Testis (tissue), 3 donors: ENCODE results near the gene FLT4. TPM values are rescaled to one million over a fixed set of nuclear protein-coding genes. Genes with fewer than 3 reads are reported as not detected.
"Not testable (repeated sequence)": the region's sequence is repeated elsewhere in the genome, so short reads cannot be mapped to it uniquely, and the experiment has no call there.

Experiments used
- DNase-seq: peaks from one replicate; pipeline ENCODE4 v3.0.0-alpha.2; 2019
- H3K27ac ChIP-seq, 2 donors: fragments of 200-600 bp; sonication (generic); one replicate each; pipeline ENCODE4 v1.5.1; 2019
- H3K27me3 ChIP-seq: fragments of 200-600 bp; sonication (generic); one replicate; pipeline ENCODE4 v1.5.1; 2019
- H3K36me3 ChIP-seq: fragments of 200-600 bp; sonication (generic); one replicate; pipeline ENCODE4 v1.5.1; 2017; ENCODE audit warnings: low read depth; ENCODE audit errors: missing control alignments
- H3K4me1 ChIP-seq: fragments of 200-600 bp; sonication (generic); one replicate; pipeline ENCODE4 v1.5.1; 2019
- H3K4me3 ChIP-seq, 2 donors: fragments of 200-600 bp; sonication (generic); one replicate each; pipeline ENCODE4 v1.5.1; 2017 to 2019
- H3K9me3 ChIP-seq: fragments of 200-600 bp; sonication (generic); one replicate; pipeline ENCODE4 v1.5.1; 2017
- CTCF ChIP-seq, 3 experiments: fragments of 450-650 bp in 2 of 3; fragments of 200-600 bp in 1 of 3; sonication (generic) in 1 of 3; IDR thresholded peaks; one replicate each; pipeline ENCODE4 v1.5.1; 2016 to 2019; ENCODE audit warnings: antibody characterized with exemption in 3 of 3, mild to moderate bottlenecking in 2 of 3, moderate library complexity in 1 of 3
- POLR2A ChIP-seq: fragments of 450-650 bp; IDR thresholded peaks from one replicate; pipeline ENCODE4 v1.6.1; 2017; ENCODE audit warnings: antibody characterized with exemption, mild to moderate bottlenecking, moderate library complexity
- WGBS, 2 donors: methylation state at CpG; one replicate each; pipeline ENCODE4 v1.1.5; 2018; 5-methylcytosine and 5-hydroxymethylcytosine counted together
- intact Hi-C: fragments of 100-400 bp; cut with DNase I; formaldehyde crosslinking; loops from one replicate; pipeline ENCODE4 v1.15.1; 2023; ENCODE audit warnings: low total_unique reads
- polyA plus RNA-seq: library from polyadenylated mRNA; stranded (reverse); fragments of 350-450 nt; fragmentation: Illumina TruSeq; extraction: RNeasy Lipid Tissue Mini Kit (QIAGEN cat#74804); gene quantifications from one replicate; pipeline ENCODE4 v1.2.3, GENCODE V29; 2014; ENCODE audit warnings: low read depth, low replicate concordance; ENCODE audit not compliant: insufficient read depth
- total RNA-seq, 2 donors: library from RNA; depleted of rRNA; stranded (reverse); fragments of >200 nt; gene quantifications; one replicate each; pipeline ENCODE4 v1.2.3, GENCODE V29; 2016

Gene FLT4
- total and polyA plus RNA-seq, 3 donors from 2014 or later = 11.9 to 24.2 (median 23.5) TPM

- no peak for DNase-seq
- Histone ChIP-seq H3K36me3 (no peaks in the 10 kb centered on the region), H3K27ac (no peak overlapping the region), H3K9me3 (no peaks in the 10 kb centered on the region), H3K4me3 (no peak overlapping the region), H3K27me3 (no peaks in the 10 kb centered on the region), H3K4me1 (no peaks in the 10 kb centered on the region)
- 86 to 89% methylated on average over 13 to 15 of the region's 15 CpGs for WGBS, 2 donors
- intact Hi-C loops = no loop called here
- TF ChIP-seq POLR2A (no peak), CTCF (IDR thresholded peaks at IDR 0.05) (no peak)
Measured at GRCh38 chr5:180684623-180685161, 35.3 kb upstream of the FLT4 start.

- Histone ChIP-seq H3K36me3 (no peaks in the 10 kb centered on the region), H3K27ac (no peak overlapping the region), H3K27me3 (no peaks in the 10 kb centered on the region), H3K9me3 (no peaks in the 10 kb centered on the region), H3K4me1 (no peaks in the 10 kb centered on the region), H3K4me3 (no peak overlapping the region)
- no peak for DNase-seq
- 77 to 86% methylated on average over 6 of the region's 6 CpGs for WGBS, 2 donors
- intact Hi-C loops = no loop called here
- TF ChIP-seq POLR2A (no peak), CTCF (IDR thresholded peaks at IDR 0.05) (no peak)
Measured at GRCh38 chr5:180683220-180683922, 34.0 kb upstream of the FLT4 start.

GRCh38 chr5:180682560-180682959 is 33.2 kb upstream of the FLT4 start:
- no peak for DNase-seq
- intact Hi-C loops = no loop called here
- Histone ChIP-seq H3K27ac (no peak overlapping the region), H3K4me1 (no peaks in the 10 kb centered on the region), H3K27me3 (no peaks in the 10 kb centered on the region), H3K4me3 (no peak overlapping the region), H3K36me3 (no peaks in the 10 kb centered on the region), H3K9me3 (no peaks in the 10 kb centered on the region)
- 64 to 79% methylated on average over 6 to 8 of the region's 8 CpGs for WGBS, 2 donors
- TF ChIP-seq POLR2A (no peak), CTCF (IDR thresholded peaks at IDR 0.05) (no peak)

- H3K27me3 ChIP-seq = not testable (repeated sequence)
Measured at GRCh38 chr5:180682008-180682407, 32.6 kb upstream of the FLT4 start.

GRCh38 chr5:180678319-180678718 is 28.9 kb upstream of the FLT4 start:
- DNase-seq, H3K36me3 ChIP-seq: not testable (repeated sequence)

More at GRCh38 chr5:180682008-180682407, 32.6 kb upstream of the FLT4 start:
- H3K27ac ChIP-seq, DNase-seq, H3K4me1 ChIP-seq, H3K4me3 ChIP-seq, intact Hi-C loops, H3K9me3 ChIP-seq, H3K36me3 ChIP-seq: not testable (repeated sequence)
- 91 to 92% methylated on average over 6 to 12 of the region's 12 CpGs for WGBS, 2 donors

More at GRCh38 chr5:180678319-180678718, 28.9 kb upstream of the FLT4 start:
- H3K27me3 ChIP-seq, H3K4me1 ChIP-seq, intact Hi-C loops, H3K4me3 ChIP-seq, H3K27ac ChIP-seq, H3K9me3 ChIP-seq: not testable (repeated sequence)
- WGBS, 2 donors = 87 to 92% methylated on average over 10 of the region's 10 CpGs
